Trophoblast cell (in vitro differentiated cells and primary cell): Measurements from ENCODE around the gene GORAB.
A peak's percentile ranks its signal among the peaks of the same experiment; 100 is the strongest.

ENCODE experiments used
- DNase-seq, 2 donors: peaks; one replicate each; pipeline ENCODE4 v3.0.0-alpha.2; 2016
- H2AFZ ChIP-seq: 2 replicates; pipeline ENCODE4 v1.6.1; 2013; ENCODE audit warnings: low read length, moderate library complexity, mild to moderate bottlenecking; ENCODE audit not compliant: insufficient read depth, poor library complexity
- H2AK5ac ChIP-seq: 2 replicates; pipeline ENCODE4 v1.6.1; 2013; ENCODE audit warnings: mild to moderate bottlenecking, low read length
- H2BK120ac ChIP-seq: 2 replicates; pipeline ENCODE4 v1.6.1; 2013; ENCODE audit warnings: low read length, mild to moderate bottlenecking, moderate library complexity; ENCODE audit not compliant: insufficient read depth, poor library complexity
- H2BK12ac ChIP-seq: 2 replicates; pipeline ENCODE4 v1.6.1; 2013; ENCODE audit warnings: mild to moderate bottlenecking, low read length, moderate library complexity
- H2BK5ac ChIP-seq: 2 replicates; pipeline ENCODE4 v1.6.1; 2013; ENCODE audit warnings: low read length, low read depth, moderate library complexity, mild to moderate bottlenecking; ENCODE audit not compliant: poor library complexity
- H3K14ac ChIP-seq: 2 replicates; pipeline ENCODE4 v1.6.1; 2013; ENCODE audit warnings: mild to moderate bottlenecking, low read length
- H3K18ac ChIP-seq: 2 replicates; pipeline ENCODE4 v1.6.1; 2013; ENCODE audit warnings: mild to moderate bottlenecking, low read length
- H3K23ac ChIP-seq: 2 replicates; pipeline ENCODE4 v1.6.1; 2013; ENCODE audit warnings: low read length
- H3K27ac ChIP-seq: 2 replicates; pipeline ENCODE4 v1.5.1; 2013; ENCODE audit warnings: low read depth, mild to moderate bottlenecking, inconsistent platforms, low read length, moderate library complexity
- H3K27me3 ChIP-seq: 2 replicates; pipeline ENCODE4 v1.6.1; 2013; ENCODE audit warnings: inconsistent platforms, mild to moderate bottlenecking, low read length, moderate library complexity; ENCODE audit not compliant: insufficient read depth
- H3K36me3 ChIP-seq, 2 experiments: 1 replicate in 1 of 2; 2 replicates in 1 of 2; pipeline ENCODE4 v1.6.1; 2013; ENCODE audit warnings: low read length in 2 of 2, mild to moderate bottlenecking in 2 of 2, moderate library complexity in 1 of 2; ENCODE audit not compliant: insufficient read depth in 2 of 2, control insufficient read depth in 1 of 2
- H3K4ac ChIP-seq: 2 replicates; pipeline ENCODE4 v1.6.1; 2013; ENCODE audit warnings: low read depth, mild to moderate bottlenecking, low read length, moderate library complexity
- H3K4me1 ChIP-seq, 2 experiments: 1 replicate in 1 of 2; 2 replicates in 1 of 2; pipeline ENCODE4 v1.6.1; 2013; ENCODE audit warnings: low read length in 2 of 2, mild to moderate bottlenecking in 2 of 2, moderate library complexity in 1 of 2; ENCODE audit not compliant: insufficient read depth in 2 of 2, control insufficient read depth in 1 of 2
- H3K4me2 ChIP-seq: 2 replicates; pipeline ENCODE4 v1.6.1; 2013; ENCODE audit warnings: inconsistent platforms, mild to moderate bottlenecking, low read length, moderate library complexity
- H3K4me3 ChIP-seq: 2 replicates; pipeline ENCODE4 v1.5.1; 2013; ENCODE audit warnings: mild to moderate bottlenecking, low read depth, low read length, inconsistent platforms
- H3K79me1 ChIP-seq: one replicate; pipeline ENCODE4 v1.6.1; 2013; ENCODE audit warnings: low read length
- H3K79me2 ChIP-seq: 2 replicates; pipeline ENCODE4 v1.6.1; 2013; ENCODE audit warnings: low read length, mild to moderate bottlenecking; ENCODE audit not compliant: control insufficient read depth, insufficient read depth, poor library complexity
- H3K9ac ChIP-seq: 2 replicates; pipeline ENCODE4 v1.6.1; 2013; ENCODE audit warnings: mild to moderate bottlenecking, low read length
- H3K9me3 ChIP-seq: 2 replicates; pipeline ENCODE4 v1.6.1; 2013; ENCODE audit warnings: low read depth, mild to moderate bottlenecking, control low read depth, inconsistent platforms, low read length; ENCODE audit not compliant: insufficient read depth
- H4K12ac ChIP-seq: 2 replicates; pipeline ENCODE4 v1.6.1; 2013; ENCODE audit warnings: low read depth, mild to moderate bottlenecking, low read length, moderate library complexity
- H4K8ac ChIP-seq: 2 replicates; pipeline ENCODE4 v1.6.1; 2013; ENCODE audit warnings: low read depth, mild to moderate bottlenecking, low read length, moderate library complexity
- H4K91ac ChIP-seq: one replicate; pipeline ENCODE4 v1.6.1; 2013; ENCODE audit warnings: low read depth, mild to moderate bottlenecking, low read length, moderate library complexity
- WGBS: extraction: QIAGEN DNeasy Blood & Tissue Kit; methylation state at CpG from one replicate; pipeline ENCODE4 v1.1.7; 2013; ENCODE audit warnings: missing lambda C conversion rate; ENCODE audit not compliant: insufficient read length, insufficient coverage; ENCODE audit errors: extremely low coverage; 5-methylcytosine and 5-hydroxymethylcytosine counted together

Gene GORAB

DNA sequence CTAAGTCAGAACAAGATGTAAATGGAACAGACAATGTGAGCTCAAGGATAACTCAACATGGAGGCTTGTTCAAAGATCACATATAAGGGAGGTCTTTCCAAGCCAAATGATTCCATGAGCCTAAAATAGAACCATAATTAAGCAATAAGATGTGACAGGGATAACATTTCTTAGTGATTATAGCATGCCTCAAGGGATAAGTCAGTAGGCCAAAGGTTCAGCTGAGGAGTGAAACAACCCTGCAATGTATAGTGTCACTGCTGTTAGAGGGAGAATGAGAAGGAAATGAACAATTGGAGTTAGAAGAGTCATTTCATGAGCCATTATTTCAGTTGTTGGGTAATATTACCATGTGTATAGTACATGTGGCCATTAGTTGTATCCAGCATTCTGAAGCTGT lies 25.0 kb downstream of the GORAB start:
- H3K27ac ChIP-seq: no peak overlapping the region
- H4K8ac ChIP-seq: no peak overlapping the region
- H4K12ac ChIP-seq: no peak overlapping the region
- H3K4me1 ChIP-seq: no peaks in the 10 kb centered on the region
- no peaks in the 10 kb centered on the region for H3K79me1 ChIP-seq
- H2BK5ac ChIP-seq: no peak overlapping the region
- no peaks in the 10 kb centered on the region for H3K27me3 ChIP-seq
- no peak overlapping the region for H2AFZ ChIP-seq
- peak; percentile 41 to 67 for DNase-seq
- H3K14ac ChIP-seq: no peak overlapping the region
- H3K9me3 ChIP-seq: no peaks in the 10 kb centered on the region
- no peak overlapping the region for H3K4me3 ChIP-seq
- no peak overlapping the region for H3K23ac ChIP-seq
- no peaks in the 10 kb centered on the region for H3K79me2 ChIP-seq
- H3K36me3 ChIP-seq: peaks cover 2 to 6% of the 10 kb centered on the region in 2 experiments
- no peak overlapping the region for H3K18ac ChIP-seq
- H3K4ac ChIP-seq: no peak overlapping the region
- H3K4me2 ChIP-seq: no peak overlapping the region
- no peak overlapping the region for H2BK120ac ChIP-seq
- H2AK5ac ChIP-seq: no peak overlapping the region
- no peak overlapping the region for H2BK12ac ChIP-seq
- no peak overlapping the region for H3K9ac ChIP-seq
- H4K91ac ChIP-seq: no peak overlapping the region

DNA sequence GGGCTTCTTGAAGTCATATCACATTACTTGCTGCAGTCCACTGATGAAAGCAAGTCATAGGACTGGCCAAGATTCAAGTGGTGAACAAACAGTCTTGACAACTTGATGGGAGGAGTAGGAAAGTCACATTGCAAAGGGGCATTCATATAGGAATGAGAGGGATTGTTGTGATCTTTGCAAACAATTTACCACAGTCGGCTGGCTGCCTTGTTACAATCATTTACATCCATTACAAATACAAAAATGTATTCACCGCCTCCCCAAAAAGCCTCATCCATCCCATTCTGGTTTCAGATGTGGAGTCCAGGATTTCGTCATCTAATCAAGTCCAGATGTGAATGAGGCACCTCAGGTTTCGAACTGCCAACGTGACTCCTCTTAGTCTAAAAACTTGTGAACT lies 26.8 kb downstream of the GORAB start:
- no CpG with 5 or more reads among the region's 5 CpGs for WGBS
- H3K9me3 ChIP-seq: no peaks in the 10 kb centered on the region

GRCh38 chr1:170559166-170559565 lies 27.2 kb downstream of the GORAB start:
- Histone ChIP-seq H2BK5ac (no peak overlapping the region), H2BK120ac (no peak overlapping the region), H4K91ac (no peak overlapping the region), H3K4ac (no peak overlapping the region), H3K36me3 (peaks cover 0 to 2% of the 10 kb centered on the region in 2 experiments), H3K79me2 (no peaks in the 10 kb centered on the region), H2AK5ac (no peak overlapping the region), H3K9ac (no peak overlapping the region), H3K27me3 (no peaks in the 10 kb centered on the region), H4K12ac (no peak overlapping the region), H3K23ac (no peak overlapping the region), H3K4me1 (peaks cover 4 to 10% of the 10 kb centered on the region in 2 experiments), H2BK12ac (no peak overlapping the region), H4K8ac (no peak overlapping the region), H2AFZ (no peak overlapping the region), H3K9me3 (no peaks in the 10 kb centered on the region), H3K14ac (no peak overlapping the region), H3K4me3 (no peak overlapping the region), H3K27ac (no peak overlapping the region), H3K4me2 (no peak overlapping the region), H3K18ac (no peak overlapping the region), H3K79me1 (peaks cover 3% of the 10 kb centered on the region)
- WGBS: no CpG with 5 or more reads among the region's 2 CpGs
- DNase-seq: no peak

More for the DNA sequence above, 26.8 kb downstream of the GORAB start:
- H3K79me2 ChIP-seq: no peaks in the 10 kb centered on the region
- H3K18ac ChIP-seq: no peak overlapping the region
- no peak overlapping the region for H2BK12ac ChIP-seq
- H3K36me3 ChIP-seq: peaks cover 0 to 3% of the 10 kb centered on the region in 2 experiments
- H3K4ac ChIP-seq: no peak overlapping the region
- no peak overlapping the region for H4K12ac ChIP-seq
- no peak overlapping the region for H3K4me3 ChIP-seq
- no peak overlapping the region for H4K91ac ChIP-seq
- no peak overlapping the region for H4K8ac ChIP-seq
- H2AK5ac ChIP-seq: no peak overlapping the region
- no peak overlapping the region for H3K27ac ChIP-seq
- H3K4me2 ChIP-seq: no peak overlapping the region
- no peak overlapping the region for H3K14ac ChIP-seq
- H3K23ac ChIP-seq: no peak overlapping the region
- no peak overlapping the region for H2AFZ ChIP-seq
- H2BK5ac ChIP-seq: no peak overlapping the region
- peaks cover 3% of the 10 kb centered on the region for H3K79me1 ChIP-seq
- H3K4me1 ChIP-seq: peaks cover 4 to 10% of the 10 kb centered on the region in 2 experiments
- no peak overlapping the region for H3K9ac ChIP-seq
- no peak for DNase-seq
- H2BK120ac ChIP-seq: no peak overlapping the region
- no peaks in the 10 kb centered on the region for H3K27me3 ChIP-seq

- no peaks in the 10 kb centered on the region for H3K9me3 ChIP-seq
- no peaks in the 10 kb centered on the region for H3K27me3 ChIP-seq
- no CpG with 5 or more reads among the region's 4 CpGs for WGBS
These were observed 28.8 kb downstream of the GORAB start for GRCh38 chr1:170560681-170561285.

More at GRCh38 chr1:170560681-170561285, 28.8 kb downstream of the GORAB start:
- H4K8ac ChIP-seq: no peak overlapping the region
- no peak overlapping the region for H4K91ac ChIP-seq
- no peaks in the 10 kb centered on the region for H3K36me3 ChIP-seq
- no peak overlapping the region for H3K23ac ChIP-seq
- no peak overlapping the region for H3K14ac ChIP-seq
- H3K4me2 ChIP-seq: no peak overlapping the region
- H3K18ac ChIP-seq: no peak overlapping the region
- H3K79me2 ChIP-seq: no peaks in the 10 kb centered on the region
- H3K4ac ChIP-seq: no peak overlapping the region
- H2AFZ ChIP-seq: no peak overlapping the region
- peaks cover 4 to 11% of the 10 kb centered on the region in 2 experiments for H3K4me1 ChIP-seq
- H2AK5ac ChIP-seq: no peak overlapping the region
- H3K4me3 ChIP-seq: no peak overlapping the region
- no peak overlapping the region for H2BK120ac ChIP-seq
- no peak overlapping the region for H4K12ac ChIP-seq
- H3K9ac ChIP-seq: no peak overlapping the region
- H3K79me1 ChIP-seq: peaks cover 3% of the 10 kb centered on the region
- DNase-seq: peak in 1 of 2 donors; percentile 19
- H3K27ac ChIP-seq: no peak overlapping the region
- no peak overlapping the region for H2BK5ac ChIP-seq
- H2BK12ac ChIP-seq: no peak overlapping the region
